Measurements from ENCODE around the gene DNAJC12.
"Not testable (repeated sequence)": the region's sequence is repeated elsewhere in the genome, so short reads cannot be mapped to it uniquely, and the experiment has no call there.

Gene DNAJC12

DNA sequence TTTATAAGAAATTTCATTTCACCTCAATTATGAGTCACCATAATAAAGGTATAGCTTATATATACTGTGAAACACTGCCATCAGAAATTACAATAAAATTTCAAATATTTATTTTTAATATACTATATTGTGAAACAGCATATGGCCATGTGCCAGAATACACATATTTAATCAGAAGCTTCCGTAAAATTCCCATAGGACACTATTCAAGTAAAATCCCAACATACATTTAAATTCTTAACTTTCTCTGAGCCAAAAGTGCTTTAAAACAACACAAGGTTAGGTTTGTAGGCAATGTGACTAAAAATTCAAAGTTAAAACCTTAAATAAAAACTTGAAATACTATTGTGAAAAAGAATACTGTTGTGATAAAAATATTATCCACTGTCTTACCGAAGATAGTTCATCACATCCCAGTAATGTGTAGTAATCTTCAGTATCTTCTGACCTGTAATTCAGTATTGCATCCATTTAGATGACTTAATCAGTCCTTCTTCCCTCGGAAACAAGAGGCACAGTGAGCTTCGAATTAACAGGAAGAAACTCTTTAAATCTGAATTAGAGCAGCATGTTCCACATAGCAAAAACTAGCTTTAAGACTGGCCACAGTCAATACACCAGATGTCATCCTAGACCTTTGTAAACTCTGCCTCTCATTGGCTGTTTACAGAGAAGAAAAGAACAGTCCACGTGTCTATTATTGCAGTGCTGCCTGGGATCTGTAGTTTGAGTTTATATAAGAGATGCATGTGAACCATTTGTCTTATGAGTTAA lies at the start of gene DNAJC12:
Gene DNAJC12 (minus strand): TSS at position 648 of the 774 bp plus-strand sequence. CDS start 177 bp downstream, at position 471.
- peak in 4 of 14 donors; percentile 3 to 94 (median 20) for DNase-seq

DNA sequence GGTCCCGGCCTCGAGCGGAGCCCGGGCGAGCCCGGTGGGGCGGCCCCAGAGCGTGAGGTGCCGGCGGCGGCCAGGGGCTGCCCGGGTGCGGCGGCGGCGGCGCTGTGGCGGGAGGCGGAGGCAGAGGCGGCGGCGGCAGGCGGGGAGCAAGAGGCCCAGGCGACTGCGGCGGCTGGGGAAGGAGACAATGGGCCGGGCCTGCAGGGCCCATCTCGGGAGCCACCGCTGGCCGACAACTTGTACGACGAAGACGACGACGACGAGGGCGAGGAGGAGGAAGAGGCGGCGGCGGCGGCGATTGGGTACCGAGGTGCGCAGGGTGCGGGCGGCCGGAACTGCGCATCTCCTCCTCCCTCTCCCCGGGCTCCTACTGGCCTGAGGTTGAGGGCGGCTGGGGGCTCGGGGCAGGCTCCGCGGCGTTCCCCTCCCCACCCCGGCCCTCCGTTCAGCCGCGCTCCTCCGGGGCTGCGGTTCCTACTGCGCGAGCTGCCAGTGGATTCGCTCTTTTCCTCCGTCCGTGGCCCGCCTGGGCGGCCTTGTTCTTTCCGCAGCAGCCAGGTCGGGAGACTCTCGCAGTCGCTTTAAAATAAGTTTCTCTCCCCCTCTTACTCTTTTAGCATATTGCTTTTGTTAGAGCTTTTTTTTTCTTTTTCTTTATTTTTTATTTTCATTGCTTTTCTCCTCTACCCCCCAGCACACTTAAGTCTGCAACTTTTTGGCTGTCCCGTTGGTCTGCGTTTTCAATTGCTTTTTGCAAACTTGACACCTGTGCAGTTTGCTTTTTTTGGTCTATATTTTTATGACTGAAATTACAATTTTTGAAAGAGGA lies 47.1 kb upstream of the DNAJC12 start:
- DNase-seq, result peak; percentile 28 to 92 (median 79)

GRCh38 chr10:67884313-67884841 lies 46.4 kb upstream of the DNAJC12 start, which contains the start of gene SIRT1:
SIRT1 (plus strand) TSS chr10:67884656; CDS start chr10:67884722, 66 bp downstream.
- peak; percentile 85 to 99 (median 94) for DNase-seq

DNA sequence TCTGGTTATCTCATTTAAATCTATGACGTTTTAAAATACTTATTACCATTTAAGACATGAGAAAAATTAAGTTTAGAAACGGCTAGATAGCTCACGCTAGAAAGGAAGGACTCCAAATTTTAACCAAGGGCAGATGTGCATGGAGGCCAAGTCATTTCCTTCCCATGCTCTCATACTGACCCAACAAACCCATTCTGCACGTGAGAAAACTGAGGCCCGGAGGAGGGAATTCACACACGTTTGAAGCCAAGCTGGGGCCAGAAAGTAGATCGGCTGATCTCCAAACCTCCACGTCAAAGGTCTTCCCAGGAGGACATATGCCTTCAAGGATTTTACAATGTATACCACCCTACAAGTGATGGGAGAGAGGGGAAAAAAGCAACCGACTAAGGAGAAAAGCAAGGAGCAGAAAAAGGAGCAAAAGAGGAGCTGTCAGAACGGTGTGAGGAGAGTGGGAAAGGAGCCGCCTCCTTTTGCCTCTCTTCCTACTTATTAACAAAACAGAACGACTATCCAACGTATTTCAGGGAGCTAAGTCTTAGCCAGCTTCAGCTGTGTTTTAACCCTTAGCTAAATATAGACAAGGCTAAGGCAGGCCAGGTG lies 45.8 kb upstream of the DNAJC12 start:
- peak in 3 of 14 donors; percentile 31 to 63 (median 42) for DNase-seq

DNA sequence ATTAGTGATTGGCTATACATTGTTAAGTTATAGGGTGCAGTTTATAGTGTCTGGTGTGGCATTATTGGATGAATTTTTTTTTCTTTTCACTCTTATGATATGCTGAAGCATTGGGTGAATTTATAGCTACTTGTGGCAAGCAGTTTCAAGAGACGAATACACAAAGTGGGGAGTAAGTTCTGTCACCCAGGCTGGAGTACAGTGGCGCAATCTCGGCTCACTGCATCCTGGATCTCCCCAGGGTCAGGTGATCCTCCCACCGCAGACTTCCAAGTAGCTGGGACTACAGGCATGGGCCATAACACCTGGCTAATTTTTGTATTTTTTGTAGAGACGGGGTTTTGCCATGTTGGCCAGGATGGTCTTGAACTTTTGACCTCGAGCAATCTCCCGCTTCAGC lies 40.1 kb upstream of the DNAJC12 start:
- DNase-seq, result no peak

DNA sequence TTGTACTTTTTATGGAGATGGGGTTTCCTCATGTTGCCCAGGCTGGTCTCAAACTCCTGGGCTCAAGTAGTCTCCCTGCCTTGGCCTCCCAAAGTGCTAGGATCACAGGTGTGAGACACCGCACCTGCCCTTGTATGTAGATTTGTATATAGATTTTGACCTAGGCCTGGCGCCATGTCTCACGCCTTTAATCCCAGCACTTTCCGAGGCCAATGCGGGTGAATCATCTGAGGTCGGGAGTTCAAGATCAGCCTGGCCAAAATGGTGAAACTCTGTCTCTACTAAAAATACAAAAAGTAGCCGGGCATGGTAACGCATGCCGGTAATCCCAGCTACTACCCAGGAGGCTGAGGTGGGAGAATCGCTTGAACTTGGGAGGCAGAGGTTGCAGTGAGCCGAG lies 39.4 kb upstream of the DNAJC12 start:
- DNase-seq, result not testable (repeated sequence)

GRCh38 chr10:67875340-67876238 lies 37.6 kb upstream of the DNAJC12 start:
- no peak for DNase-seq

DNA sequence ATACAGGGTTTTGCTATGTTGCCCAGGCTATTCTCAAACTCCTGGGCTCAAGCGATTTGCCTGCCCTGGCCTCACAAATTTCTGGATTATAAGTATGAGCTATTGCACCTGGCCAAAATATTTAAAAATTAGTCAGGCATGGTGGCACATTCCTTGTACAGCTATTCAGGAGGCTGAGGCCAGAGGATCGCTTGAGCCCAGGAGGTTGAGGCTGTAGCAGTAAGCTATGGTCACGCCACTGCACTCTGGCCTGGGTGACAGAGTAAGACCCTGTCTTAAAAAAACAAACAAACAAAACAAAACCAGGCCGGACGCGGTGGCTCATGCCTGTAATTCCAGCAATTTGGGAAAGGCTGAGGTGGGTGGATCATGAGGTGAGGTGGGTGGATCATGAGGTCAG lies 32.0 kb upstream of the DNAJC12 start:
- DNase-seq, result no peak

GRCh38 chr10:67868132-67868531 lies 30.1 kb upstream of the DNAJC12 start:
- no peak for DNase-seq

DNA sequence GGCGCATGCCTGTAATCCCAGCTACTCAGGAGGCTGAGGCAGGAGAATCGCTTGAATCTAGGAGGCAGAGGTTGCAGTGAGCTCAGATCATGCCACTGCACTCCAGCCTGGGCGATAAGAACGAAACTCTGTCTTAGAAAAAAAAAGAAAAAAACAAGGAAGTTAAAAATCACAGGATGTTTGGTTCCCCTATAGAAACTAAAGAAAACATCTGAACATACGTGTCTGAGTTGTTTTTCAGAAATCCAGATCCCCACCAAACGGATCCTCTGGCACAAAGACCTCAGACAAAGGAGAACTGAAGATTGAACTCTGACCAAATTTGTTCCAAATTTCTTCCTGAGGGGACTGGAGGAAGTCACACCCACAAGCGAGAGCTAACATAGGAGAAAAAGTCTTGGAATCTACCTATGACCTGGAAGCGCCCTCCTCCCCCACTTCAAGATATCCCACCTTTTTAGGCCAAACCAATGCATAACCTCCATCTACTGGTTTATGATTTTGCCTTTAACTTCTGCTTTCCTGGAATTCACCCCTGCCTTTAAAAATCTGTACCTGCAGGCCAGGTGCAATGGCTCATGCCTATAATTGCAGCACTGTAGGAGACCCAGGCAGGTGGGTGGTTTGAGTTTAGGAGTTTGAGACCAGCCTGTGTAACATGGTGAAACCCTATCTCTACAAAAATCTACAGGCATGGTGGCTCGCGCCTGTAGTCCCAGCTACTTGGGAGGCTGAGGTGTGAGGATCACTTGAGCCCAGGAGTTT lies 26.8 kb upstream of the DNAJC12 start:
- DNase-seq, result no peak

- DNase-seq, result no peak
These were observed 25.1 kb upstream of the DNAJC12 start for GRCh38 chr10:67863094-67863493.

- DNase-seq, result no peak
These were observed 23.9 kb upstream of the DNAJC12 start for GRCh38 chr10:67861750-67862432.

GRCh38 chr10:67858971-67859370 lies 21.0 kb upstream of the DNAJC12 start:
- DNase-seq, result no peak

- DNase-seq, result no peak
These were observed 15.5 kb upstream of the DNAJC12 start for GRCh38 chr10:67853512-67853911.

DNA sequence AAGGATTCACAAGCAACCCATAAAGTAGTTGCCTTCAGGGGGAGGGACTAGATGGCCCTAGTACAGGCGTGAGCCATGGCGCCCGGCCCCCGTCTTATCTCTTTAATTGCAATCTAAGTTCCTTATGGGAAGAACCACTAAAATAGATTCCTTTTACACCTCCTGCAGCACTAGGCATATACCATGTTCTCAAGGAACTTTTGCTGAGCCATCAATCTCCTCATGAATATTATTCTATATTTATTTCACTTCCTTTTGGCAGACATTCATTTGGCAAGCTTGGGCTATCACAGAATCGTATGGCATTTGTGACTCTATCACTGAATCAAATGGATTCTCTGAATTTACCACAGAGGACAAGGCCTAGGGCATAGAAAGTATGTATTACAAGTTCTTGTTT lies 14.8 kb upstream of the DNAJC12 start:
- DNase-seq, result no peak

DNA sequence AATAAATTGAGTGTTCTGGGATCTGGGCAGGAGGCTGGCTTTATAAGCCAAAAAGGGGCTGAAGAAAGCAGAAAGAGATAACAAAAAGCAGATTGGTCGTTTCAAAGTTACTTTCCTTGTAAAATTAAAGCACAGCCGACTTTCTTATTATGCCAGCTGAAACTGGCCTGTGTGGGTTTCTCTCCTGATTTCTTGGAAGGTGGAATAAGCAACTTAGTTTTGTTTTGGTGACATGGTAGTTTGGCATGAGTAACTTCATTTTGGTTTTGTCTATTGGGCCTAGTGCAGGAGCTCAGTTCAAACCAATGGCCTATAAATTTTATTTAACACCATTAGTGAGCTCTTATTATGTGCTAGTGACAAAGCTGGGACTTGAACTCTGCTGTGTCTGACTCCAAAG lies 13.2 kb upstream of the DNAJC12 start:
- DNase-seq, result no peak

GRCh38 chr10:67849331-67850011 lies 11.5 kb upstream of the DNAJC12 start:
- DNase-seq, result peak; percentile 34 to 96 (median 86)

DNA sequence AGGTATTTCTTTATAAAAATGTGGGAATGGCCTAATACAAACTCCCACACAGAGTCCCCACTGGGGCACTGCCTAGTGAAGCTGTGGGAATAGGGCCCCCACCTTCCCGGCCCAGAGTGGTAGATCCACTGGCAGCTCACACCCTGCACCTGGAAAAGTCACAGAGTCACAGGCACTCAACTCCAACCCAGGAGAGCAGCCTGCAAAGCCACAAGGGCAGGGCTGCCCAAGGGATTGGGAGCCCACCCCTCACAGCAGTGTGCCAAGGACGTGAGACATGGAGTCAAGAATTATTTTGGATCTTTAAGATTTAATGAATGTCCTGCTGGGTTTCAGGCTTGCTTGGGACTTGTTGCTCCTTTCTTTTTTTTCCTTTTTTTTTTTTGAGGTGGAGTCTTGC lies 5.3 kb upstream of the DNAJC12 start:
- DNase-seq, result no peak

DNA sequence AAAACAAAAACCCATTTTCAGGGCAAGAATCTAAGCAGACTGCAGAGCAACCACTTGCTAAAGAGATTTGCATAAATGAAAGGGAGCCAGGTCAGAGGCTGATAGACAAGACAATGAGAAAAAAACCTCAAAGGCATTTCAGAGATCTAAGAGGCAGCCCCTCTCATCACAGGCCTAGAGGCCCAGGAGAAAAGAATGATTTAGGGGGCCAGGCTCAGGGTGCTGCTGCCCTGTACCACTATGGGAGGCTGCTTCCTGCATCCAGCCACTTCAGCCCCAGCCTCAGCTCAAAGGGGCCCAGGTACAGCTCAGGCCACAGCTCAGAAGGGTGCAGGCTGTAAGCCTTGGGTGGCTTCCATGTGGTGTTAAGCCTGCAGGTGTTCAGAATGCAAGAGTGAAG lies 3.7 kb upstream of the DNAJC12 start:
- DNase-seq, result no peak

GRCh38 chr10:67839951-67840350 lies 2.0 kb upstream of the DNAJC12 start:
- no peak for DNase-seq

All from C1 segment of cervical spinal cord (tissue), 14 donors.